ENCODE data around the gene SMCO4.
"Not testable (repeated sequence)": the region's sequence is repeated elsewhere in the genome, so short reads cannot be mapped to it uniquely, and the experiment has no call there.

The SMCO4 gene

GRCh38 chr11:93559681-93560080 lies 16.5 kb upstream of the SMCO4 start:
- DNase-seq: no peak

DNA sequence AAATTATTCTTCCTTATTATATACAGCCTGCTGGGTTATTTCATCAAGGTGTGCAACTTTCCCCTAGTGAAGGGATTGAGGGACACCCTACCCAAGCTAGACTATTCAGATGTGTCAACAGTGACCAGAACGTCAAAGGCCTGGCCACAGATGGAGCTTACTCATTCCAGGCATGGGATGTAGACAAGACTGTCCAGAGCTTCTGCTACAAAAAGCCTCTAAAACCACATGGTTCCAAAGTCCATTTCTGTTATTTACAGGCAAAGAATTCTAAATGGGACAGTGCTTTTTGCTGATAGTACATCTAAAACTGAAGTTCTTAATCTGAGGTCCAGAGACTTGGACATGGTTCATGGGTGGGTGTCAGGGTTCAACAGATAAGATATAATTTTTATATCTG lies 9.7 kb upstream of the SMCO4 start:
- DNase-seq: no peak

GRCh38 chr11:93549976-93550375 lies 6.8 kb upstream of the SMCO4 start:
- no peak for DNase-seq

DNA sequence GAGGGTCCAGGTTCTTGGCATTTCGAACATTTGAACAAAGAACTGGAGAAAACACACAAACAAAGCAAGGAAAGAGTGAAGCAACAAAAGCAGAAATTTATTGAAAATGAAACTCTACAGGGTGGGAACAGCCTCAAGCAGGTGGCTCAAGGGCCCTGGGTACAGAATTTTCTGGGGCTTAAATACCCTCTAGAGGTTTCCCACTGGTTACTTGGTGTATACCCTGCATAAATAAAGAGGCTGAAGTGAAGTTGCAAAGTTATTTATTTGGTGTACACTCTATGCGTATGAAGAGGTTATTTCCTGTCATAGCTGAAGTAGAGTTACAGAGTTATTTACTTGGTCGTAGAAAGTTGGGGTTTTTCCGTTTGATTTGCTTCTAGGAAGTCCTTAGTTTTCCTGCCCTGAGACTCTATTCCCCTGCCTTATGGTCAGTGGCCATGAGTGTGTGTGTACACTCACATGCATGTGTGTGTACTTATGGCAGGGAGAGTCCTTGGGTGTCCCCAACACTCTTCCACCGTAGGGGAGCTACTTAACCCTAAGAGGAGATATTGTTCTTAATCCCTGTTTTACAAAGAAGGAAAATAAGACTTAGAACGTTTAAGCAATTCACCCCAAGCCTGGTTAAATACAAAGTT lies 5.6 kb upstream of the SMCO4 start:
- DNase-seq: no peak

GRCh38 chr11:93547773-93548172 lies 4.6 kb upstream of the SMCO4 start:
- DNase-seq: no peak

- DNase-seq: no peak
These were observed 3.8 kb upstream of the SMCO4 start for GRCh38 chr11:93547028-93547427.

DNA sequence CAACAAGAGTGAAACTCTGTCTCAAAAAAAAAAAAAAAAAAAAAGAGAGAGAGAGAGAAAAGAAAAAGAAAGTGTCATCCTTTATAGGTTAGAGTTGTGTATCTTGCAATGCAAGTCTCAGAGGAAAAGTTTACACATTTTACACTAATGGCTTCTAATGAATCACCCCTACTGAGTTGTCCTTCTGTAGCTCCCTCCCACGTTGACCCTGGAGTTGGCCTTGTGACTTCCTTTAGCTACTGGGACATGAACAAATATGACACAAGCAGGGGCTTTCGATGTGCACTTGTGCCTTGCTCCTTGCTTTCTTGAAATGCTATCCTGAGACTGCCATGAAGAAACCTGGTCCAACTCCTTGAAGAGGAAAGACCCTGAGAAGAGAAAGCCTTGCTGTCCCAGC lies 2.4 kb upstream of the SMCO4 start:
- no peak for DNase-seq

GRCh38 chr11:93542811-93543229 lies 371 bp downstream of the SMCO4 start:
- DNase-seq: no peak

DNA sequence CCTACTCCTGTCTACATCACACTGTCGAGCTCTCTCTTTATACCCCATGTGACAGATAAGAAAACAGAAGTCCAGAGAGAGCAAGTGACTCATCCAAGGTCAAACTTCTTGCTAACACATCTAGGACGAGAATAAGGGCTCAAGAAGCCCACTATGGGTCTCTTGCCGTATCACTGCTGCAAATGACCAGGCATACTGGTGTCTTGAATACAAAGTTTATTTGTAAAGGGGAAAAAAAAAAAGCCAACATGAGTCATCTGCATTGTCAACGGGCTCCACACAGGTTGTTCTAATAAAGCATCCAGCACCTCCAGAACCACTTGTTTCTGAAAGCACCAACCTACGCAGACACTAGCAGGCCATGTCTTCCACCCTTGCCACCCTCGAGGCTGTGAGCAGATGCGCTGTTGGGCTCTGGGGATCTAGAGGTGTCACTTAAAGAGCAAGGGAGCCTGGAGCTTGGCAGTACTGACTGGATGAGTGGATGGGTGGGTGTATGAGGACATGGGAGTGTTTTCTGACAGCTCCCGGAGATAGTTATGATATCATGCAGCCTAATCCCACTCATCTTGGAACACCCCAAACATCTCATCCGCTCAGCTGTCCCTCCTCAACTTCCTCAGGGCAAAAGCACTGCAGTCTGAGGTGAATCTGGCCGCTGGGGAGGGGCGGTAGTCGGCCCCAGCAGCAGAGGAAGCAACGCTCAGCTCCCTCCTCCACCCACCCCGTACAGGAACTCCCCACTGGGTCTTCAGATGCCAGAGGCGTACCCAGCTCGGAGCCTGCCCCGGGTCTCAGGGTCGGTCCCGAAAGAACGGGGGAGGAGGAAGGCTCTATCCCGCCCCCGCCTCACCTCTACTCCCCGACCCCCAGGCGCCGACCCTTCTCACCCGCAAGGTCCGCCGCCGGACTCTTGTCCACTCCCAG lies 1.0 kb downstream of the SMCO4 start:
- no peak for DNase-seq

DNA sequence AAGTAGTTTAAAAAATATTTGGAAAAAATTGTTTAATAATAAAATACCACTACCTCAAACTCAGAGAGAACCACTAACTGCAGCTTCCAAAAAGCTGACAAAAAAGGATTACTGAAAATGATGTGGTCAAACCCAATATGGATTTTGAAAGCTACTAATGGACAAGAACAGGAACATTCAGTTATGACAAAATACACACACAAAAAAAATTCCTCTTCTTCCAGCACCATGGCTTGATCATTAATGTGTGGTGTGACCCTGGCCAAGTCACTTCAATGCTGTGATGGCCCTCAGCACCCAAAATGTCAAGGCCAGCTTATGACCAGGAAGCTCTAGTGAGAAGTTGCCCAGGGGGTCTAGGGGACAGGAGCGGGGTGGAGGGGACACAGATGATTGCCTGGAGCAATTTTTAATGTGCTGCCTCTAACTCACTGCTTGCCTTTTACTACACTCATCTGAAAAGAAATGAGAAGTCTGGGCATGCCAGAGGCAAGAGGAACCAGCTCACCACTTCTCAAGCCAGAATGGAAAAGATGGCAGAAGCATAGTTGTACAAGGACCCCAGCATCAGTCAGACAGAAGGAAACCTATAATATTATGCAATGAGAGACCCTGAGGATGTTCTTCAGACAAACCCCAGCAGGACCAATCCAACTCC lies 2.2 kb downstream of the SMCO4 start:
- no peak for DNase-seq

DNA sequence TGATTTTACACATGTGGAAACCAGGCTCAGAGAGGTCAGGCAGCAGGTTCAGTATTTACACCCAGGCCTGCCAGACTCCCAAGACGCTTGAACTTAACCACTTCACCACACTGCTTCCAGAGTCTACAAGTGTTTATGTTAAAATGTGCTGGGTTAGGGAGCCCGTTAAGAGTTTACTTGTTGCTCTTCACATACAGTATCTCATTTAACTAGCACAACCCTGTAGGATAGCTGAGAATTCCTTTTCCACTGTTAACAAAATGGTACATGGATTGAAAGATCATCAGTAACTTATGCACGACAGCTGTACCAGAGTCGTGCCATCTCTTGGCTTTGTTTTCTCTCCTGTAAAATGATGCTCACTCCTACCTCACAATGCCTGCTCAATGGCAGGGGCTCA lies 2.9 kb downstream of the SMCO4 start:
- no peak for DNase-seq

DNA sequence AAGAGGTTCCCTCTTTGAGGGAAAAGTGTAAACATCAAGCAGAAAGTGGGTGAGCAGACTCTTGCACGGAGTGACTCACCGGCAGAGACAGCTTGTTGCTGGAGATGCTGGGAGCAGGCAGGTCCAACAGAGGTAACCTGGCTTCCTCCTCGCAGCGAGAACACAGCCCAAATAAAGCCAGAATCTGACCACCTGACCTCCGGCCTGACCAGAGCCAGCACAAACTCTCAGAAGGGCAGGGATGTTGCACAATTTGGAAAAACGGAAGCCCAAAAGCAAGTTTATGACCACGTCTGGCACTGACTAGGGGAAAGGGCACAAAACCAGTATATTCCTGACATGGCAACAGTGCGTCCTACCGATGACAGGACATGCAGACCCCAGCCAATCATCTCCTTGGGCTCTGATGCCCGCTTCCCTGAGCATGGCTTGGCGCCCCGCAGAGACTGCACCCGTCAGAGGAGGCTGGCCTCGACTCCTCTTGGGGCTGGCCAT lies 5.4 kb downstream of the SMCO4 start:
- no peak for DNase-seq

- no peak for DNase-seq
These were observed 6.1 kb downstream of the SMCO4 start for GRCh38 chr11:93537049-93537448.

DNA sequence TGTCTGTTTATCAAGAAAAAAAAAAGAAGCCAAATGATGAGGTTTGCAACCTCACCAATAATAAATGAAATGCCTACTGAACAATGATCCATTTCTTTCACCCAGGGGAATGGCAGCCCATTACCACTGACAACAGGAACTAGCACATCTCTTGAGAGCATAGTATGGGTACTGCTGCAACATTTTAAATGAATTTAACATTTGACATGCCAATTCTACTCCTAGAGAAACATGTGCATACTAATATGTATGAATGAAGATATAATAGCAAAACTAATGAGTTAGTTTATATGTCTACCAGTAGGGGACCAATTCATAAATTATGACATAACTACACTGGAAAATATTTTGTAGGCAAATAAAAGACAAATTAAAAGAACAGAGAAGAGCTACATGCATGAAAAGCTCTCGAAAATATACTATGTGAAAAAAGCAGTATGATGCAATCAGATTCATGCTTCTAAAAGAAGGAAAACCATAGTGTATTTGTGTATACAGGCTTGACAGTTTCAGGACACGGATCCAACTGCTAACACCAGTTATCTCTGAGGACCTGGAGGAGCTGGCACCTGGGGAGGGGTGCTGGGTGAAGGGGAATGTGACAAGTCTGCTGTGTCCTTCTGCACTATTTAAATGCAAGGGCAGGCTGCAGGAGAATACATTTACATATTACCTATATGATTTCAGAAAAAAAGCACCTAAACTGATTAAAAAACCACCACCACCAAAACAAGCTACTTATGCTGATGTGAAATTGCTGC lies 6.9 kb downstream of the SMCO4 start:
- no peak for DNase-seq

DNA sequence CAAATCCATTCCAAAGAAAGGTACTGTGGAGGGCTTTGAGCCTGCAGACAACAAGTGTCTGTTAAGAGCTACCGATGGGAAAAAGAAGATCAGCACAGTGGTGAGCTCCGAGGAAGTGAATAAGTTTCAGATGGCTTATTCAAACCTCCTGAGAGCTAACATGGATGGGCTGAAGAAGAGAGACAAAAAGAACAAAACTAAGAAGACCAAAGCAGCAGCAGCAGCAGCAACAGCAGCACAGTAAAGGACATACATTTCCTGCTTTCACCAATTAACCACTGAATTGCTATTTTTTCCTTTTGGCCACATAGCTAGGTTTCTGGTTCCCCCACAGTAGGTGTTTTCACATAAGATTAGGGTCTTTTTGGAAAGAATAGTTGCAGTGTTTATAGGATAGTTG lies 7.6 kb downstream of the SMCO4 start:
- DNase-seq: not testable (repeated sequence)

DNA sequence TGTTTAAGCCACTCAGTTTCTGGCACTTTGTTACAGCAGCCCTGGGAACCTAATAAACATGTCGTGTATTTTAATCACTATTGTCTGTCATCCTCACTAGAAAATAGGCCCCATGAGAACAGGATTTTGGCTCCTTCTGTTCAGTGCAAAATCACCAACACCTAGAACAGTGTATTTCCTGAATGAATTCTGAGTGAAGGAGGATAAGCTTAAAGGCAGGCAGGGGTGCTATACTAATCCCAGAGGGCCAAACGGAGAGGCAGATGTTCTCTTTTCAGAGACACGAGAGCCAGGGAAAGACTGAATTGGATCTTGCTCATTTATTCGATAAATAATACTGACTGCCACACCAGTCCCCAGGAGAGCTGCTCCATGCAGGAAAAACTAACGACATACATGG lies 10.4 kb downstream of the SMCO4 start:
- DNase-seq: no peak

- DNase-seq: no peak
These were observed 10.9 kb downstream of the SMCO4 start for GRCh38 chr11:93532281-93532789.

DNA sequence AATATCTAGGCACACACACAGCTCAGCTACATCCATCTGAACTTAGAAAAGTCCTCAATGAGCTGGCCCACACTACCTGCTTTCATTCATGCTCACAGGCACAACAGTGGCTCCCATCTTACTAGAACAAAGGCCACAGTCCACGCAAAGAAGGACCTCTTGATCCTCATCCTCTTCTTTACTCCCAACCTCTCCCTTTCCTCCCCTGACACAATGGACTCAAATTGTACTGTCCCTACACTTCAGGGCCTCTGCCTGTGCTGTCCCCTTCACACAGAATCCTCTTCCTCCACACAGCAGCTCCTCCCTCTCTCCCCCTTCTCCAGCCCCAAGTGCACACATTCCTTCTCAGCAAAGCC lies 12.7 kb downstream of the SMCO4 start:
- DNase-seq: no peak

GRCh38 chr11:93529707-93530467 lies 13.3 kb downstream of the SMCO4 start:
- DNase-seq: no peak

DNA sequence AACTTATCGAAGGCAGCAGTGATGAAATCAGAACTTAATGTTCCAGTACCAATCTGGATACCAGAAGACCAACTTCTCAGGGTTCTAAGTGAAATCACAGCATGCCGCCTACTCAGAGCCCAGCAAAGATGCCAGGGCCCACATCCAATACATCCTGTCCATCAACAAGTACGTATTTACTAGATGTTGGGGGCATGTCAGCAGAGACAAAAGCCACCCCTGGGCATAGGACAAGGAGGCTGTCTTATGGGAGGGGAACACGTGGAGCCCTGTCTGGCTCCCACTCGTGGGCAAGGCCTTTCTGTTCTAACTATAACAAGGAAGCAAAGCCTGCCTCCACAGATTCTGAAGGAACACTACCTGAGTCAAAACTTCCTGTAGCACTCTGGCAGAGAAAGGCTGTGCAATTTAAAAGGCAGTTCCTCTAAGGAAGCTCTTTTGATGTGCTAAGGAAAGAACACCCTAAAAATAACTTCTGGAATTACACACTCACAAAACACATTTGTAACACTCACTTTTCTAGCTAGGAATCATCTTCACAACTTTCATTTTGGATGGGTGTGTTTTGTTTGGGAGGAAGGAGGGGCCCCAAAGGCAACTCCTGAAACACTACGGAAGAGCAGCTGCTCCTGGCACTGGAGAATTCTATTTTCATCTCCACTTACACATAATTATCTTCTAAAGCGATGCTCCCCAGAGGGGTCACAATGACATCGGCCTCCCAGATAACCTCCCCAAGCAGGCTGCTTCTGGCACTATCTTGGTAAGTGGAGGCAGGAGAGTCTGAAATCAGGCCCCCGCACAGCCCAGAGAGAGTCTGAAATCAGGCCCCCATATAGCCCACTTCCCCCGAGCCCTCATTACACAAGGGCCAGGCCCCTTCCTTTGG lies 14.2 kb downstream of the SMCO4 start:
- DNase-seq: no peak

DNA sequence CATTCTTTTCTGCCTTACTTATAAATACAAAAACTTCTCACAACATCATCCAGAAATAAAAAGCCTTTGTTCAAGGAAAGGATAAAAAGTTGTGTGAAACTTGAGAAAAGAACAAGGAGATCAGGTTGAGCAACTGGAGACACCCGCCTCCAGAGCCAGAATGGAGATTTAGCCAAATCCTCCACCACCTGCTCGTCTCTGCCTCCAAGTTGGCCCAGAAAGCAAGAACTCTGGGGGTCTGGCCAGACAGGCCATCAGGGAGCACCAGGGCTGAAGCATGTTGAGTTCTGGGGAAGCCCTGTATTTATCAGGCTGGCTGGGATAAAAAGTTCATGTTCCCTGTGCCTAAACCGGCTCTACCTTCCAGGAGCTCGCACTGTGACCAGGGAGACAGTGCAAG lies 14.9 kb downstream of the SMCO4 start:
- no peak for DNase-seq
